HepG2 (cell line): ENCODE results near the gene FGFR3. TPM values are rescaled to one million over a fixed set of nuclear protein-coding genes. Genes with fewer than 3 reads are reported as not detected.

Experiments
- CREB3 ChIP-seq: sonication (generic); formaldehyde crosslinking; IDR thresholded peaks from 2 replicates; pipeline ENCODE4 v1.5.0; 2020; ENCODE audit warnings: missing genetic modification reagents
- EP300 ChIP-seq, 3 experiments: sonication (generic) in 1 of 3; formaldehyde crosslinking in 1 of 3; IDR thresholded peaks; 2 replicates each; pipeline versions ENCODE4 v1.5.1 to v1.6.1; 2011 to 2020; ENCODE audit warnings: low read depth in 2 of 3, low read length in 2 of 3, borderline replicate concordance in 1 of 3, improper control_type of control experiment in 1 of 3, mild to moderate bottlenecking in 1 of 3, missing genetic modification reagents in 1 of 3, moderate library complexity in 1 of 3
- GZF1 ChIP-seq: sonication (generic); formaldehyde crosslinking; IDR thresholded peaks from 2 replicates; pipeline ENCODE4 v1.5.1; 2020; ENCODE audit warnings: mild to moderate bottlenecking, missing genetic modification reagents
- HOXA7 ChIP-seq: sonication (generic); formaldehyde crosslinking; IDR thresholded peaks from 2 replicates; pipeline ENCODE4 v1.8.1; 2022; ENCODE audit warnings: mild to moderate bottlenecking, missing genetic modification reagents, moderate library complexity
- KDM5B ChIP-seq: sonication (generic); formaldehyde crosslinking; IDR thresholded peaks from 2 replicates; pipeline ENCODE4 v1.4.0; 2020; ENCODE audit warnings: missing genetic modification reagents, mild to moderate bottlenecking, borderline replicate concordance
- KMT2A ChIP-seq: sonication (generic); formaldehyde crosslinking; IDR thresholded peaks from 2 replicates; pipeline ENCODE4 v1.4.0; 2020; ENCODE audit warnings: missing genetic modification reagents
- KMT2B ChIP-seq: IDR thresholded peaks from 2 replicates; pipeline ENCODE4 v1.6.1; 2016; ENCODE audit warnings: missing genetic modification reagents, missing compliant biosample characterization
- MZF1 ChIP-seq: sonication (generic); formaldehyde crosslinking; IDR thresholded peaks from 2 replicates; pipeline ENCODE4 v1.8.1; 2023; ENCODE audit warnings: mild to moderate bottlenecking, missing genetic modification reagents, borderline replicate concordance
- PPARG ChIP-seq: conservative IDR thresholded peaks from 2 replicates; pipeline ENCODE4 v1.6.1; 2016; ENCODE audit warnings: missing biosample characterization, missing genetic modification reagents
- REPIN1 ChIP-seq: sonication (generic); formaldehyde crosslinking; IDR thresholded peaks from 2 replicates; pipeline ENCODE4 v1.8.0; 2022; ENCODE audit warnings: missing genetic modification reagents, low read depth, mild to moderate bottlenecking, borderline replicate concordance
- RXRB ChIP-seq: IDR thresholded peaks from 2 replicates; pipeline ENCODE4 v1.6.1; 2016; ENCODE audit warnings: borderline replicate concordance, missing genetic modification reagents, missing compliant biosample characterization
- SMAD9 ChIP-seq: sonication (generic); formaldehyde crosslinking; IDR thresholded peaks from 2 replicates; pipeline ENCODE4 v1.5.1; 2020; ENCODE audit warnings: mild to moderate bottlenecking, missing genetic modification reagents
- SUZ12 ChIP-seq: fragments of 150-350 bp; IDR thresholded peaks from 2 replicates; pipeline ENCODE4 v1.6.1; 2014; ENCODE audit warnings: low read depth, low read length
- ZBTB26 ChIP-seq: IDR thresholded peaks from 2 replicates; pipeline ENCODE4 v1.6.1; 2016; ENCODE audit warnings: missing compliant biosample characterization, missing genetic modification reagents, borderline replicate concordance
- ZKSCAN8 ChIP-seq: IDR thresholded peaks from 2 replicates; pipeline ENCODE4 v1.6.1; 2016; ENCODE audit warnings: borderline replicate concordance, missing genetic modification reagents, missing compliant biosample characterization
- ZNF17 ChIP-seq: sonication (generic); formaldehyde crosslinking; IDR thresholded peaks from 2 replicates; pipeline ENCODE4 v1.5.0; 2020; ENCODE audit warnings: mild to moderate bottlenecking, missing genetic modification reagents
- ZNF441 ChIP-seq: sonication (generic); formaldehyde crosslinking; IDR thresholded peaks from 2 replicates; pipeline ENCODE4 v1.7.0; 2021; ENCODE audit warnings: missing genetic modification reagents, borderline replicate concordance
- ZNF550 ChIP-seq: sonication (generic); formaldehyde crosslinking; IDR thresholded peaks from 2 replicates; pipeline ENCODE4 v1.4.0; 2020; ENCODE audit warnings: mild to moderate bottlenecking, missing genetic modification reagents, borderline replicate concordance
- ZNF574 ChIP-seq: sonication (generic); formaldehyde crosslinking; IDR thresholded peaks from 2 replicates; pipeline ENCODE4 v1.4.0; 2020; ENCODE audit warnings: missing genetic modification reagents
- polyA plus RNA-seq, 8 experiments: library from polyadenylated mRNA; depleted of rRNA in 3 of 8; stranded (reverse) in 7 of 8; unstranded in 1 of 8; fragments of >200 nt; fragmentation: Illumina TruSeq in 4 of 8; extraction: Trizol in 4 of 8; gene quantifications; 2 replicates each; pipeline versions ENCODE4 v1.2.1 to v1.2.3, GENCODE V29; 2011 to 2016; ENCODE audit warnings: low read depth in 4 of 8, missing spikeins in 1 of 8, mixed read lengths in 1 of 8; ENCODE audit not compliant: insufficient read depth in 1 of 8
- total RNA-seq, 5 experiments: library from RNA; depleted of rRNA; stranded (reverse); fragments of >200 nt; fragmentation: Illumina TruSeq; extraction: Trizol; gene quantifications; 2 replicates each; pipeline ENCODE4 v1.2.3, GENCODE V29; 2016; ENCODE audit warnings: low read depth in 1 of 5
- TF ChIP-seq, protein P1 (sequence below): sonication (generic); formaldehyde crosslinking; conservative IDR thresholded peaks from 2 replicates; pipeline ENCODE4 v1.8.0; 2022; ENCODE audit warnings: missing genetic modification reagents
- TF ChIP-seq, protein P2 (sequence below): IDR thresholded peaks from 2 replicates; pipeline ENCODE4 v1.6.1; 2016; ENCODE audit warnings: low read depth

Gene FGFR3
- total and polyA plus RNA-seq, 2 of the 13 experiments (the other 11 are each of a cell fraction or from before 2014, with no cell fraction given) = 103 to 109 TPM

DNA sequence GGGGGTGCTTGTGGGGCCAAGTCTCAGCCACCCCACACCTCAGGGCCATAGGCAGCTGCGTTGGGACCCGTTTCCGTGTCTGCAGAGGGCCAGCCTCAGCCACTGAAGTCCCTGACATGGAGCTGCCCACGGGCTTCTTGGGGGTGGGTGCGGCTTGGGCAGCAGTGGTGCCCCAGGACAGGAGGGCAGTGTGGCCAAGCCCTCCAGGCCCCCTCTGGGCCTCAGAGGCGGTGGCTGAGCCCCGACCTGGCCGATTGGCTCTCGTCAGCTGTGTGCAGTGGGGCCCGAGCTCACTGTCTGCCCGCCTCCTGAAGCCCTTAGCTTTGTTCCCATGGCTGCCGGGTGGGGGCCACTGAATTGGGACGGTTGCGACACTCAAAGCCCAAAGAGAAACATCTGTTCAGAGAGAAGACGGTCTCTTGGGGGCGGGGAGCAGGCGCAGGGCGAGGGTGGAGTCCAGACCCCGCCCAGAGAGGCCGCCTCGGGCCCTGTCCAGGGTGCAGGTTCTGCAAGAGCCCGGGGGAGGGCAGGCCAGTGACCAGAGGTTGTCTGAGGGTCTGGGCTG is 9.1 kb downstream of the FGFR3 start (continued):
- no peak for TF ChIP-seq CREB3 (CRISPR knock-in tag)
- TF ChIP-seq KDM5B = peak; percentile 57; the same call in 1 of the 2 replicates
- TF ChIP-seq REPIN1 (CRISPR knock-in tag) = peak; percentile 95
- TF ChIP-seq GZF1 (CRISPR knock-in tag) = no peak
- TF ChIP-seq ZNF17 = no peak
- TF ChIP-seq KMT2B (CRISPR knock-in tag) = no peak
- TF ChIP-seq, protein P1, sequence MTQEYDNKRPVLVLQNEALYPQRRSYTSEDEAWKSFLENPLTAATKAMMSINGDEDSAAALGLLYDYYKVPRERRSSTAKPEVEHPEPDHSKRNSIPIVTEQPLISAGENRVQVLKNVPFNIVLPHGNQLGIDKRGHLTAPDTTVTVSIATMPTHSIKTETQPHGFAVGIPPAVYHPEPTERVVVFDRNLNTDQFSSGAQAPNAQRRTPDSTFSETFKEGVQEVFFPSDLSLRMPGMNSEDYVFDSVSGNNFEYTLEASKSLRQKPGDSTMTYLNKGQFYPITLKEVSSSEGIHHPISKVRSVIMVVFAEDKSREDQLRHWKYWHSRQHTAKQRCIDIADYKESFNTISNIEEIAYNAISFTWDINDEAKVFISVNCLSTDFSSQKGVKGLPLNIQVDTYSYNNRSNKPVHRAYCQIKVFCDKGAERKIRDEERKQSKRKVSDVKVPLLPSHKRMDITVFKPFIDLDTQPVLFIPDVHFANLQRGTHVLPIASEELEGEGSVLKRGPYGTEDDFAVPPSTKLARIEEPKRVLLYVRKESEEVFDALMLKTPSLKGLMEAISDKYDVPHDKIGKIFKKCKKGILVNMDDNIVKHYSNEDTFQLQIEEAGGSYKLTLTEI = no peak
- no peak for TF ChIP-seq SUZ12
- TF ChIP-seq SMAD9 (CRISPR knock-in tag) = no peak
- no peak for TF ChIP-seq ZNF441 (CRISPR knock-in tag)
- no peak for TF ChIP-seq ZBTB26 (CRISPR knock-in tag)
- TF ChIP-seq ZNF574 (CRISPR knock-in tag) = peak; percentile 57
- TF ChIP-seq PPARG = no peak
- no peak for TF ChIP-seq ZNF550 (CRISPR knock-in tag)
- no peak for TF ChIP-seq ZKSCAN8 (CRISPR knock-in tag)
- no peak for TF ChIP-seq KMT2A (CRISPR knock-in tag)
- no peak for TF ChIP-seq HOXA7 (CRISPR knock-in tag)
- TF ChIP-seq, protein P2, sequence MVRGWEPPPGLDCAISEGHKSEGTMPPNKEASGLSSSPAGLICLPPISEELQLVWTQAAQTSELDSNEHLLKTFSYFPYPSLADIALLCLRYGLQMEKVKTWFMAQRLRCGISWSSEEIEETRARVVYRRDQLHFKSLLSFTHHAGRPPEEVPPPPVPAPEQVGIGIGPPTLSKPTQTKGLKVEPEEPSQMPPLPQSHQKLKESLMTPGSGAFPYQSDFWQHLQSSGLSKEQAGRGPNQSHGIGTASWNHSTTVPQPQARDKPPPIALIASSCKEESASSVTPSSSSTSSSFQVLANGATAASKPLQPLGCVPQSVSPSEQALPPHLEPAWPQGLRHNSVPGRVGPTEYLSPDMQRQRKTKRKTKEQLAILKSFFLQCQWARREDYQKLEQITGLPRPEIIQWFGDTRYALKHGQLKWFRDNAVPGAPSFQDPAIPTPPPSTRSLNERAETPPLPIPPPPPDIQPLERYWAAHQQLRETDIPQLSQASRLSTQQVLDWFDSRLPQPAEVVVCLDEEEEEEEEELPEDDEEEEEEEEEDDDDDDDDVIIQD (CRISPR knock-in tag) = no peak
- TF ChIP-seq EP300 (IDR thresholded peaks at IDR 0.05; ENCODE audit: low read depth in 2 of 2, low read length in 2 of 2) = peak in 1 of 2 experiments; percentile 86; a peak in 3 of 4 replicates
- TF ChIP-seq EP300 (CRISPR knock-in tag; IDR thresholded peaks at IDR 0.05; ENCODE audit: borderline replicate concordance) = no peak
- TF ChIP-seq RXRB = peak; percentile 35; the same call in 1 of the 2 replicates
- no peak for TF ChIP-seq MZF1 (CRISPR knock-in tag)
